HL-60 (cell line): ENCODE results near the gene CNTNAP5.

Experiments used
- DNase-seq, 2 experiments: peaks; one replicate each; pipeline ENCODE4 v3.0.0-alpha.2; 2010 to 2020; ENCODE audit warnings: low read depth in 1 of 2, low spot score in 1 of 2
- H3K27ac ChIP-seq: fragments of 250-450 bp; sonication (Bioruptor Pico); replicated peaks from 2 replicates; pipeline ENCODE4 v1.5.1; 2020; ENCODE audit warnings: mild to moderate bottlenecking, moderate library complexity
- H3K27me3 ChIP-seq: fragments of 250-450 bp; sonication (Bioruptor Pico); 2 replicates; pipeline ENCODE4 v1.5.1; 2021; ENCODE audit warnings: mild to moderate bottlenecking, moderate library complexity; ENCODE audit not compliant: insufficient read depth, poor library complexity, severe bottlenecking
- H3K4me3 ChIP-seq: replicated peaks from 2 replicates; pipeline ENCODE4 v1.5.1; 2011; ENCODE audit warnings: mild to moderate bottlenecking, control low read depth, low read length; ENCODE audit not compliant: insufficient read depth
- GABPA ChIP-seq: IDR thresholded peaks from 2 replicates; pipeline ENCODE4 v1.6.1; 2012; ENCODE audit warnings: low read depth
- POLR2AphosphoS5 ChIP-seq: IDR thresholded peaks from 2 replicates; pipeline ENCODE4 v1.6.1; 2012; ENCODE audit warnings: low read depth
- SPI1 ChIP-seq: IDR thresholded peaks from 2 replicates; pipeline ENCODE4 v1.6.1; 2012; ENCODE audit warnings: low read depth, mild to moderate bottlenecking, borderline replicate concordance
- TF ChIP-seq, protein P1 (sequence below): IDR thresholded peaks from one replicate; pipeline ENCODE4 v1.5.1; 2011; ENCODE audit warnings: low read length, control low read depth, inconsistent platforms; ENCODE audit not compliant: insufficient read depth
- TF ChIP-seq, protein P2 (sequence below): IDR thresholded peaks from 2 replicates; pipeline ENCODE4 v1.6.1; 2012; ENCODE audit warnings: low read depth; ENCODE audit not compliant: insufficient replicate concordance

CNTNAP5 gene

DNA sequence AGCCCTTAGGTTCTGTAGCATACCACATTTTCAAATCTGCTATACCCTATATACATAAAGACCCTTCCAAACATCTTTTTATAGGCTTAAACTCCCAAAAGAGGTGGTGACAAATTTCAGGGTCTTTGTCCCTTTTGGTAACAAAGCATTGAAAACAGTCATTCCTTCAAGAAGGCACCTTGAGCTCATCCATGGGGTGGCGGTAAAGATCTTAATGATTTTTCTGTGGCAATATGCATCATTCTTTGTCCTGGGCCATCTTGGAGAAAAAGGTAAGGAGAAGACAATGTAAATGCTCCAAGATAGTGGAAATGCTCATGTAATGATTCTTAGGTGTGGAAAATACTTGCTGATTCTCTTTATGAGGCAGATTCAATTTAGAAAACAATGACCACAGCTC, 890.5 kb downstream of the CNTNAP5 start:
- DNase-seq: no peak
- Histone ChIP-seq H3K27ac (no peak overlapping the region), H3K27me3 (no peaks in the 10 kb centered on the region), H3K4me3 (no peak overlapping the region)
- no peak for TF ChIP-seq POLR2AphosphoS5
- TF ChIP-seq, protein P1, sequence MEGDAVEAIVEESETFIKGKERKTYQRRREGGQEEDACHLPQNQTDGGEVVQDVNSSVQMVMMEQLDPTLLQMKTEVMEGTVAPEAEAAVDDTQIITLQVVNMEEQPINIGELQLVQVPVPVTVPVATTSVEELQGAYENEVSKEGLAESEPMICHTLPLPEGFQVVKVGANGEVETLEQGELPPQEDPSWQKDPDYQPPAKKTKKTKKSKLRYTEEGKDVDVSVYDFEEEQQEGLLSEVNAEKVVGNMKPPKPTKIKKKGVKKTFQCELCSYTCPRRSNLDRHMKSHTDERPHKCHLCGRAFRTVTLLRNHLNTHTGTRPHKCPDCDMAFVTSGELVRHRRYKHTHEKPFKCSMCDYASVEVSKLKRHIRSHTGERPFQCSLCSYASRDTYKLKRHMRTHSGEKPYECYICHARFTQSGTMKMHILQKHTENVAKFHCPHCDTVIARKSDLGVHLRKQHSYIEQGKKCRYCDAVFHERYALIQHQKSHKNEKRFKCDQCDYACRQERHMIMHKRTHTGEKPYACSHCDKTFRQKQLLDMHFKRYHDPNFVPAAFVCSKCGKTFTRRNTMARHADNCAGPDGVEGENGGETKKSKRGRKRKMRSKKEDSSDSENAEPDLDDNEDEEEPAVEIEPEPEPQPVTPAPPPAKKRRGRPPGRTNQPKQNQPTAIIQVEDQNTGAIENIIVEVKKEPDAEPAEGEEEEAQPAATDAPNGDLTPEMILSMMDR: no peak
- TF ChIP-seq SPI1: no peak
- TF ChIP-seq, protein P2, sequence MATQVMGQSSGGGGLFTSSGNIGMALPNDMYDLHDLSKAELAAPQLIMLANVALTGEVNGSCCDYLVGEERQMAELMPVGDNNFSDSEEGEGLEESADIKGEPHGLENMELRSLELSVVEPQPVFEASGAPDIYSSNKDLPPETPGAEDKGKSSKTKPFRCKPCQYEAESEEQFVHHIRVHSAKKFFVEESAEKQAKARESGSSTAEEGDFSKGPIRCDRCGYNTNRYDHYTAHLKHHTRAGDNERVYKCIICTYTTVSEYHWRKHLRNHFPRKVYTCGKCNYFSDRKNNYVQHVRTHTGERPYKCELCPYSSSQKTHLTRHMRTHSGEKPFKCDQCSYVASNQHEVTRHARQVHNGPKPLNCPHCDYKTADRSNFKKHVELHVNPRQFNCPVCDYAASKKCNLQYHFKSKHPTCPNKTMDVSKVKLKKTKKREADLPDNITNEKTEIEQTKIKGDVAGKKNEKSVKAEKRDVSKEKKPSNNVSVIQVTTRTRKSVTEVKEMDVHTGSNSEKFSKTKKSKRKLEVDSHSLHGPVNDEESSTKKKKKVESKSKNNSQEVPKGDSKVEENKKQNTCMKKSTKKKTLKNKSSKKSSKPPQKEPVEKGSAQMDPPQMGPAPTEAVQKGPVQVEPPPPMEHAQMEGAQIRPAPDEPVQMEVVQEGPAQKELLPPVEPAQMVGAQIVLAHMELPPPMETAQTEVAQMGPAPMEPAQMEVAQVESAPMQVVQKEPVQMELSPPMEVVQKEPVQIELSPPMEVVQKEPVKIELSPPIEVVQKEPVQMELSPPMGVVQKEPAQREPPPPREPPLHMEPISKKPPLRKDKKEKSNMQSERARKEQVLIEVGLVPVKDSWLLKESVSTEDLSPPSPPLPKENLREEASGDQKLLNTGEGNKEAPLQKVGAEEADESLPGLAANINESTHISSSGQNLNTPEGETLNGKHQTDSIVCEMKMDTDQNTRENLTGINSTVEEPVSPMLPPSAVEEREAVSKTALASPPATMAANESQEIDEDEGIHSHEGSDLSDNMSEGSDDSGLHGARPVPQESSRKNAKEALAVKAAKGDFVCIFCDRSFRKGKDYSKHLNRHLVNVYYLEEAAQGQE: no peak
- no peak for TF ChIP-seq GABPA

DNA sequence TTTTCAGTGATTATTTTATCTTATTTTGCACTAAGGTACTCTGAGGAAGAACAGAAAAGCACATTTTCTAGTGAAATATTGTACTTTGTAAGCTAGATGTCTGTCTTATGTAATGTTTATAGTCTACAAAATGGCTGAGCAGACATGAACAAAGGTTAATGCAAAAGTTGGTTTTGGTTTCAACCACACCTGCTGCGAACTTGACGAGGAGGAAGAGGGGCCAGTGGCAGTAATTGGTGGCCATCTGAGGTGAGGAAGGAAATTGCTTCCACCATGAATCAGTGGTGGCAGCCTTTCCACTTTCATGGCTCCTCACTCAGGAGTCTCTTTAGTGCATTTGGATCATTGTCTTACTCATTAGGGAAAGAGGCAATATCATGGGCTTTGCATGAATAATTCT, 894.2 kb downstream of the CNTNAP5 start:
- no peak for DNase-seq
- no peak overlapping the region for H3K27ac ChIP-seq
- TF ChIP-seq, protein P1: no peak
- TF ChIP-seq, protein P2: no peak
- TF ChIP-seq SPI1: no peak
- TF ChIP-seq GABPA: no peak

DNA sequence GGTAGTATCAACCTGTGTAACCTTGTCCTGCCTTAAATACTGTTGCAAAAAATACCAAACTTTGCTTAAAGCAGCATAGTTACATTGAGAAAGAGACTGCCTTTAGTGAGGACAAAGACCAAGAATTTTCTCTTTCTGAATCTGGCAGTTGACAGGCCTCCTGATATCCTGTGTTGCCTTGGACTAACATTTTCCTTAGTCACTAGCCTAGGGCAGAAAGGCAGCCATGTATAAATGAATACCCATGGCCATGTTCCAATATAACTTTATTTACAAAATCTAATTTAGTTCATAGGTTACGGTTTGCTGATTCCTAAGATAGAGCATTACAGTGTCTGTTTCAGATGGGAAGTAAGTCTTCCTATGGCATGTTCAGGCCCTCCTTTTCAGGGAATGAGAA, 895.4 kb downstream of the CNTNAP5 start:
- no peak for TF ChIP-seq GABPA
- TF ChIP-seq, protein P1: no peak
- no peak for TF ChIP-seq SPI1
- TF ChIP-seq, protein P2: no peak
- TF ChIP-seq POLR2AphosphoS5: no peak
- Histone ChIP-seq H3K4me3 (no peak overlapping the region), H3K27ac (no peak overlapping the region), H3K27me3 (no peaks in the 10 kb centered on the region)
- no peak for DNase-seq

More for the DNA sequence above, 894.2 kb downstream of the CNTNAP5 start:
- Histone ChIP-seq H3K4me3 (no peak overlapping the region), H3K27me3 (no peaks in the 10 kb centered on the region)
